ENCODE measurements around the gene ARID1A. TPM values are rescaled to one million over a fixed set of nuclear protein-coding genes. Genes with fewer than 3 reads are reported as not detected.

ARID1A gene
- total RNA-seq, 4 donors from 2014 or later = 44.1 to 97.3 (median 78.4) TPM

DNA sequence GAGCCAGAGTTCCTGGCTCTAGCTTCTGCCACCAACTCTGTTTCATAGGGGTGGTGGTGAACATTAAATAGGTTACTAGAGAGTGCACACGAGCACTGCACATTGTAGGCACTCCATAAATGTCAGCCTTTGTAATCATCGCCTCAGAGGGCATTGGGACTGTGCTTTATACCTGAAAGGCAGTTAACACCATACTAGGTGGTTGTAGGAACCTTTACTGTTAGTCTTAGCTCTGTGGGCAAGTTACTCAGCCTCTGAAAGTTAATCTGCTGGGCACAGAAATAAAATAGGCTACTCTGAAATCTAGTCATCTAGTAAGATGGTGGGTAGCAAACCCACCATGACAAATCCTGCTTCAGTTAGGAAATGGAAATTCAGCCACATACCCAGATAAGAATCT, 37.6 kb downstream of the ARID1A start:
- Histone ChIP-seq H3K36me3 (peaks cover 55 to 65% of the 10 kb centered on the region in 2 donors), H3K27me3 (no peaks in the 10 kb centered on the region), H3K4me1 (peaks cover 0 to 19% of the 10 kb centered on the region in 2 donors), H3K27ac (no peak overlapping the region), H3K9me3 (no peaks in the 10 kb centered on the region), H3K4me3 (replicated peaks in 1 of 3) (no peak overlapping the region)
- 91 to 93% methylated on average over 2 of the region's 2 CpGs for WGBS, 2 donors
- TF ChIP-seq POLR2A (IDR thresholded peaks at IDR 0.05) = no peak
- TF ChIP-seq CTCF (IDR thresholded peaks at IDR 0.05) = no peak
- DNase-seq = no peak
- intact Hi-C loops (cut with DNase I) = no loop called here

DNA sequence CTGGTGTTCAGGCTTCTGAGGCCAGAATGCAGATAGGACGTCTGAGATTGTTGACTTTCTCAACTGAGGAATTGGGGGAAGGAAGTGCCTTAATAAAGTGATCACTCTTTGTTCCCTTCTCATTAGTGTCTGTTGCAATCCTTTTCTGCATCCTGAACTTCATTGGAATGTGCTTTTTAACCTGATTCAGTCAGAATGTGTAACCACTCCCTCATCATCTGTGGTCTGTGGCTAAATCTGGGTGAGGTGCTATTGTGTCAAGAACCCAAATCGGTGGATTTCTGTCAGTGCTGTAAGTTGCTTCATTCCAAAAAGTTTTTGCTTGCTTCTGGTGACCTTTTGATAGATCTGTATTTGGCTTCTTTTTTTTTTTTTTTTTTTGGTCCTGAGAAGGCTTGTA, 38.2 kb downstream of the ARID1A start:
- no peak for TF ChIP-seq CTCF (IDR thresholded peaks at IDR 0.05)
- TF ChIP-seq POLR2A (IDR thresholded peaks at IDR 0.05) = no peak
- Histone ChIP-seq H3K27me3 (no peaks in the 10 kb centered on the region), H3K27ac (peak overlapping the region in 1 of 3 donors; percentile 24), H3K4me3 (replicated peaks in 1 of 3) (no peak overlapping the region), H3K9me3 (no peaks in the 10 kb centered on the region), H3K4me1 (peaks cover 0 to 15% of the 10 kb centered on the region in 2 donors), H3K36me3 (peaks cover 58 to 66% of the 10 kb centered on the region in 2 donors)
- 48 to 66% methylated on average over 2 of the region's 2 CpGs for WGBS, 2 donors
- intact Hi-C loops (cut with DNase I) = no loop called here
- DNase-seq = no peak

DNA sequence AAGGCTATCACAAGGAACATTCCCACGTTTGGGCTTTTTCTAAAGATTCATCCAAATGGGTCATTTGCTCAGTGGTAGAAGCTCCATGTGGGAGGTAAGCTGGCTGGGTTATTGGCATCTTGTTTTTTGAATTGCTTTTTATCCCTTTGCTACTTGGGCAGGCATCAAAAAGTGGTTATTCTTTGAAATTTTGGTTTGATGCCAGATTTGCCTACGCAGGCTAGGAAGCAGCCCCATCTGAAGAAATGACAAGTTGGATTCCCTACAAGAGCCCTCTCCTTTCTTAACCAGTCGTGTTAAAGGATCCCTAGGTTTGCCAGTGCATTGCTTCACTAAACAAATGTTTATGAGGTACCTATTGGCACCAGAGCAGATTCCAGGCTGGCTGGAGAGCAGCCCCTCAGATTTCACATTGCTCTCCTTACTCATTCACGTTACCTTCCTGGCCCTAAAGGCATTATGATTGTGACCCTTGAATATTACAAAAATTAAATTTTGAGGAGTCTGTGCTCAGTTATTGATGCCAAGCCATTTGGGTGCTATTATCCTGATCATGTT, 38.8 kb downstream of the ARID1A start:
- DNase-seq = no peak
- H3K4me1 ChIP-seq = peaks cover 0 to 12% of the 10 kb centered on the region in 2 donors
- H3K4me3 ChIP-seq (replicated peaks in 1 of 3) = no peak overlapping the region
- no peak for TF ChIP-seq POLR2A (IDR thresholded peaks at IDR 0.05)
- no peak for TF ChIP-seq CTCF (IDR thresholded peaks at IDR 0.05)
- no peaks in the 10 kb centered on the region for H3K27me3 ChIP-seq
- peaks cover 57 to 69% of the 10 kb centered on the region in 2 donors for H3K36me3 ChIP-seq
- H3K27ac ChIP-seq = peak overlapping the region in 1 of 3 donors; percentile 14
- no peaks in the 10 kb centered on the region for H3K9me3 ChIP-seq
- WGBS, 2 donors = 39 to 50% methylated on average over 4 of the region's 4 CpGs
- intact Hi-C loops (cut with DNase I) = no loop called here

DNA sequence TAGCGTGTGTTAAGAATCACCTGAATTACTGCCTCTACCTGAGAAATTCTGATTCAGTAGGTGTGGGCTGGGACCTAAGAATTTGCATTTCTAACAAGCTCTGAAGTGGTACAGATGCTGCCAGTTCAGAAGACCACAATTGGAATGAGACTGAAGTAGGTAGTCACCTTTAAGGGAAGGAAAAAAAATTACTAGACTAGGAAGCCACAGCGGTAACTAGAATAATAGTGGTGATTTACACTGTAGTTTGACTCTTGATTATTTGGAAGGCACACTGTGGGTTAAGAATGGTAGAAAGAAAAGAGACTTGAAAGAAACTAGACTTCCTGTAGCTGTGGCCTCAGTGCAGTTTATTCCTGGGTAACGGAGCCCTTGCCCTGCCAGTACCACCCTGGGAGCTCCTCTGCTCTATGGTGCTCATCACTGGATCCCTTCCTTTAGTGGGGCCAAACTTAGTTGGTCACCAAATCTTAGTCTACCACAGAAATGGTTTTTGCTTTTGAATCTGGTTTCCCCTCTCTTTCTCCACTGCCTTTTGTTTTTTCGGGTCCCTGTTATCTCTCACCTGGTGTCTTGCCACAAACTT, 43.6 kb downstream of the ARID1A start:
- 82 to 87% methylated on average over 4 of the region's 4 CpGs for WGBS, 2 donors
- Histone ChIP-seq H3K4me3 (replicated peaks in 1 of 3) (no peak overlapping the region), H3K4me1 (peaks cover 0 to 4% of the 10 kb centered on the region in 2 donors), H3K9me3 (no peaks in the 10 kb centered on the region), H3K27ac (no peak overlapping the region), H3K36me3 (peaks cover 12 to 32% of the 10 kb centered on the region in 2 donors), H3K27me3 (no peaks in the 10 kb centered on the region)
- TF ChIP-seq CTCF (IDR thresholded peaks at IDR 0.05) (no peak), POLR2A (IDR thresholded peaks at IDR 0.05) (no peak)
- intact Hi-C loops (cut with DNase I) = no loop called here
- no peak for DNase-seq

DNA sequence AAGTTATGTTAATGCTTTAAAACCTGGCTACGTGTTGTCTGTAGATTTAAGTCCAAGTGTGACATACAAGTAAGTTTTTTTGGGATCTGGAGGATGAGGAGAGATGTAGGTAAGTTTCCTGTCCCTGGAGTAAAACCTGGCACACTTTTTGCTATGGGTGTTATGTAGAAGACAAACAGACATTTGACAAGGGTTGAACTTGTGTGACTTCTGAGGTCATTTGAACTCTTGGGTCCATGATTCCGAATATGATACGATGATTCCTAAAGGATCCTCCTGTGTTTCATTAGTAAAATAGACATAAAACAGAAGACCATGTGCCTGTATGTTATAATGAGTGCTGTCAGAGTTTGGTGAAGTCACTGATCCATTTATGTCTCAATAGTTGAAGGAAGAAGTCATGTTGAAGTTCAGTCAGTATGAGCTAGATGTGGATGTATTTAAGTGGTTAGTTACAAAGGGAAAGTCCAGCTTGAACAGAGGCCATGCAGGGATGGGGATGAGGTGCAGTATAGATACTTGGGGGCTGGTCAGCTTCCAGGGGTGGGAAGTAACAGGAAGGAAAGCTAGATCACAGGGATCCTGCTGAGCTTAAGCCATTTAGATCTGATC, 44.3 kb downstream of the ARID1A start:
- intact Hi-C loops (cut with DNase I) = no loop called here
- H3K36me3 ChIP-seq = peaks cover 12 to 29% of the 10 kb centered on the region in 2 donors
- no peak for DNase-seq
- no peak overlapping the region for H3K4me3 ChIP-seq (replicated peaks in 1 of 3)
- TF ChIP-seq POLR2A (IDR thresholded peaks at IDR 0.05) (no peak), CTCF (IDR thresholded peaks at IDR 0.05) (no peak)
- H3K4me1 ChIP-seq = peaks cover 3 to 7% of the 10 kb centered on the region in 2 donors
- H3K27me3 ChIP-seq = no peaks in the 10 kb centered on the region
- 88 to 90% methylated on average over 3 of the region's 3 CpGs for WGBS, 2 donors
- no peaks in the 10 kb centered on the region for H3K9me3 ChIP-seq
- H3K27ac ChIP-seq = no peak overlapping the region

Measured in thyroid gland (tissue), 4 donors.